HEK293 (cell line): Measurements from ENCODE around the gene TMX2.

Source experiments
- CTCF ChIA-PET: fragments of 350-600 bp; formaldehyde crosslinking; extraction: SDS; loops from one replicate; lab custom pipeline; 2021; ENCODE audit warnings: antibody characterized with exemption; lab: Yijun Ruan, JAX
- POLR2A ChIA-PET: fragments of 300-600 bp; formaldehyde crosslinking; extraction: SDS; loops from one replicate; lab custom pipeline; 2020; ENCODE audit warnings: antibody characterized with exemption, inconsistent platforms; lab: Yijun Ruan, JAX
- H3K27ac ChIP-seq: fragments of 200-500 bp; sonication (Bioruptor generic); 2 replicates; pipeline ENCODE4 v1.5.1; 2014; ENCODE audit warnings: low read depth, low read length, control low read depth, inconsistent platforms; ENCODE audit errors: extremely low read depth
- H3K36me3 ChIP-seq, 2 experiments: fragments of 200-500 bp in 1 of 2; sonication (Bioruptor generic) in 1 of 2; 1 replicate in 1 of 2; 2 replicates in 1 of 2; pipeline ENCODE4 v1.5.1; 2014 to 2017; ENCODE audit warnings: inconsistent platforms in 2 of 2, low read length in 2 of 2; ENCODE audit not compliant: control insufficient read depth in 2 of 2, insufficient read depth in 1 of 2
- H3K4me1 ChIP-seq: fragments of 200-500 bp; sonication (Bioruptor generic); 2 replicates; pipeline ENCODE4 v1.5.1; 2014; ENCODE audit warnings: mild to moderate bottlenecking, low read length, inconsistent platforms; ENCODE audit not compliant: control insufficient read depth, insufficient read depth
- H3K4me3 ChIP-seq: 2 replicates; pipeline ENCODE4 v1.5.1; 2011; ENCODE audit warnings: low read depth, mild to moderate bottlenecking, control low read depth, low read length, moderate library complexity
- H3K9me3 ChIP-seq: fragments of 200-500 bp; sonication (Bioruptor generic); 2 replicates; pipeline ENCODE4 v1.5.1; 2014; ENCODE audit warnings: low read depth, low read length, inconsistent platforms; ENCODE audit not compliant: control insufficient read depth, insufficient read depth
- EGR2 ChIP-seq: fragments of 450-650 bp; formaldehyde crosslinking; IDR thresholded peaks from 2 replicates; pipeline ENCODE4 v1.5.1; 2016; ENCODE audit warnings: low read depth, missing biosample characterization, missing genetic modification characterization
- GFI1B ChIP-seq: fragments of 450-650 bp; formaldehyde crosslinking; IDR thresholded peaks from 2 replicates; pipeline ENCODE4 v1.5.1; 2016; ENCODE audit warnings: missing biosample characterization, missing genetic modification characterization
- KLF10 ChIP-seq: fragments of 450-650 bp; IDR thresholded peaks from 2 replicates; pipeline ENCODE4 v1.5.1; 2018; ENCODE audit warnings: missing biosample characterization, mild to moderate bottlenecking, missing genetic modification characterization
- MZF1 ChIP-seq: fragments of 450-650 bp; formaldehyde crosslinking; IDR thresholded peaks from 2 replicates; pipeline ENCODE4 v1.5.1; 2017; ENCODE audit warnings: missing biosample characterization, missing genetic modification characterization, borderline replicate concordance
- SCRT1 ChIP-seq: fragments of 450-650 bp; formaldehyde crosslinking; IDR thresholded peaks from 2 replicates; pipeline ENCODE4 v1.5.1; 2016; ENCODE audit warnings: missing biosample characterization, missing genetic modification characterization, borderline replicate concordance
- SP3 ChIP-seq: fragments of 450-650 bp; formaldehyde crosslinking; IDR thresholded peaks from 2 replicates; pipeline ENCODE4 v1.5.1; 2016; ENCODE audit warnings: missing biosample characterization, missing genetic modification characterization
- WT1 ChIP-seq: fragments of 450-650 bp; formaldehyde crosslinking; IDR thresholded peaks from 2 replicates; pipeline ENCODE4 v1.5.1; 2016; ENCODE audit warnings: missing biosample characterization, missing genetic modification characterization
- YY2 ChIP-seq: fragments of 450-650 bp; formaldehyde crosslinking; IDR thresholded peaks from 2 replicates; pipeline ENCODE4 v1.5.1; 2016; ENCODE audit warnings: missing biosample characterization, missing genetic modification characterization
- ZNF112 ChIP-seq: fragments of 450-650 bp; formaldehyde crosslinking; IDR thresholded peaks from 2 replicates; pipeline ENCODE4 v1.5.0; 2017; ENCODE audit warnings: missing biosample characterization, missing genetic modification characterization
- ZNF221 ChIP-seq: fragments of 450-650 bp; formaldehyde crosslinking; IDR thresholded peaks from 2 replicates; pipeline ENCODE4 v1.5.1; 2017; ENCODE audit warnings: missing biosample characterization, missing genetic modification characterization, borderline replicate concordance
- ZNF239 ChIP-seq: fragments of 450-650 bp; formaldehyde crosslinking; IDR thresholded peaks from 2 replicates; pipeline ENCODE4 v1.5.1; 2016; ENCODE audit warnings: missing biosample characterization, missing genetic modification characterization
- ZNF423 ChIP-seq: fragments of 450-650 bp; formaldehyde crosslinking; IDR thresholded peaks from 2 replicates; pipeline ENCODE4 v1.5.1; 2016; ENCODE audit warnings: missing biosample characterization, missing genetic modification characterization
- ZNF548 ChIP-seq: fragments of 450-650 bp; formaldehyde crosslinking; IDR thresholded peaks from 2 replicates; pipeline ENCODE4 v1.5.1; 2016; ENCODE audit warnings: missing biosample characterization, missing genetic modification characterization
- ZNF560 ChIP-seq: fragments of 450-650 bp; formaldehyde crosslinking; IDR thresholded peaks from 2 replicates; pipeline ENCODE4 v1.5.1; 2017; ENCODE audit warnings: missing biosample characterization, missing genetic modification characterization, borderline replicate concordance
- ZNF600 ChIP-seq: fragments of 450-650 bp; formaldehyde crosslinking; IDR thresholded peaks from 2 replicates; pipeline ENCODE4 v1.5.1; 2016; ENCODE audit warnings: missing biosample characterization, missing genetic modification characterization
- ZNF626 ChIP-seq: fragments of 450-650 bp; sonication (Bioruptor Pico); formaldehyde crosslinking; IDR thresholded peaks from 2 replicates; pipeline ENCODE4 v1.5.1; 2018; ENCODE audit warnings: missing biosample characterization, missing genetic modification characterization, inconsistent platforms
- ZNF677 ChIP-seq: fragments of 450-650 bp; IDR thresholded peaks from 2 replicates; pipeline ENCODE4 v1.5.0; 2018; ENCODE audit warnings: missing biosample characterization, mild to moderate bottlenecking, missing genetic modification characterization, moderate library complexity
- ZXDB ChIP-seq: fragments of 450-650 bp; formaldehyde crosslinking; IDR thresholded peaks from 2 replicates; pipeline ENCODE4 v1.5.1; 2016; ENCODE audit warnings: missing biosample characterization, missing genetic modification characterization
- TF ChIP-seq, protein P1 (sequence below): fragments of 450-650 bp; formaldehyde crosslinking; IDR thresholded peaks from 2 replicates; pipeline ENCODE4 v1.5.1; 2016; ENCODE audit warnings: missing biosample characterization, missing genetic modification characterization
- TF ChIP-seq, protein P2 (sequence below): fragments of 450-650 bp; formaldehyde crosslinking; IDR thresholded peaks from 2 replicates; pipeline ENCODE4 v1.5.1; 2016; ENCODE audit warnings: missing biosample characterization, missing genetic modification characterization
- TF ChIP-seq, protein P3 (sequence below): fragments of 450-650 bp; formaldehyde crosslinking; IDR thresholded peaks from 2 replicates; pipeline ENCODE4 v1.5.1; 2016; ENCODE audit warnings: missing biosample characterization, missing genetic modification characterization
- TF ChIP-seq, protein P4 (sequence below): fragments of 450-650 bp; formaldehyde crosslinking; IDR thresholded peaks from 2 replicates; pipeline ENCODE4 v1.5.1; 2017; ENCODE audit warnings: missing biosample characterization, missing genetic modification characterization

The TMX2 gene

DNA sequence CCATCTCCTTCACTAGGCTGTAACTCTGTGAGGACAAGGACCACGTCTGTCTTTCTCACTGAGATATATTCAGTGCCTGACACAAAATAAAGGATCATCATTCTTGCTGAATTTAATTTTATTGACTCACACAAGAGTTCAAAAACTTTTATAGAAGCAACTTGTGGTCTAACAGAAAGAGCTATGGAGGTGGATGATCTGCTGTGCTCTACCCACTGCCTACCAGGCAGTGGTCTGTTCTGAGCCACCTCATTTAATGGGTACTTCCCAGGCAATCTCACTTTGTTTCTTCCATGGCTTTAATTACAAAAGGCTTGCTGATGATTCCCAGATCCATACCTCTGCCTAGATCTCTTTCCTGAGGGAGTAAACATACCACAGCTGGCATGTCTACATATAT lies 34.5 kb downstream of the TMX2 start:
- TF ChIP-seq ZNF548 (tag by site-specific recombination) (no peak), SP3 (tag by site-specific recombination) (no peak), ZXDB (tag by site-specific recombination) (no peak), GFI1B (no peak), ZNF626 (tag by site-specific recombination) (no peak), KLF10 (tag by site-specific recombination) (no peak), SCRT1 (no peak), ZNF423 (tag by site-specific recombination) (no peak)
- TF ChIP-seq, protein P1, sequence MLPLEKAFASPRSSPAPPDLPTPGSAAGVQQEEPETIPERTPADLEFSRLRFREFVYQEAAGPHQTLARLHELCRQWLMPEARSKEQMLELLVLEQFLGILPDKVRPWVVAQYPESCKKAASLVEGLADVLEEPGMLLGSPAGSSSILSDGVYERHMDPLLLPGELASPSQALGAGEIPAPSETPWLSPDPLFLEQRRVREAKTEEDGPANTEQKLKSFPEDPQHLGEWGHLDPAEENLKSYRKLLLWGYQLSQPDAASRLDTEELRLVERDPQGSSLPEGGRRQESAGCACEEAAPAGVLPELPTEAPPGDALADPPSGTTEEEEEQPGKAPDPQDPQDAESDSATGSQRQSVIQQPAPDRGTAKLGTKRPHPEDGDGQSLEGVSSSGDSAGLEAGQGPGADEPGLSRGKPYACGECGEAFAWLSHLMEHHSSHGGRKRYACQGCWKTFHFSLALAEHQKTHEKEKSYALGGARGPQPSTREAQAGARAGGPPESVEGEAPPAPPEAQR (tag by site-specific recombination), result no peak
- no peak overlapping the region for H3K4me3 ChIP-seq
- ChIA-PET CTCF (interaction anchor here (0.6 to 4.4 kb wide), 3 partner anchors 33 to 54 kb away, joined by 3 to 22 read pairs (median 3); no protein-coding TSS in a partner anchor), POLR2A (interaction anchor here (1.1 to 2.1 kb wide), 3 partner anchors 15 to 54 kb away, joined by 3 to 7 read pairs (median 5); no protein-coding TSS in a partner anchor)
- H3K4me1 ChIP-seq, result no peaks in the 10 kb centered on the region
- H3K36me3 ChIP-seq, result peaks cover 8 to 39% of the 10 kb centered on the region in 2 experiments
- H3K27ac ChIP-seq, result no peak overlapping the region
- H3K9me3 ChIP-seq, result no peaks in the 10 kb centered on the region

DNA sequence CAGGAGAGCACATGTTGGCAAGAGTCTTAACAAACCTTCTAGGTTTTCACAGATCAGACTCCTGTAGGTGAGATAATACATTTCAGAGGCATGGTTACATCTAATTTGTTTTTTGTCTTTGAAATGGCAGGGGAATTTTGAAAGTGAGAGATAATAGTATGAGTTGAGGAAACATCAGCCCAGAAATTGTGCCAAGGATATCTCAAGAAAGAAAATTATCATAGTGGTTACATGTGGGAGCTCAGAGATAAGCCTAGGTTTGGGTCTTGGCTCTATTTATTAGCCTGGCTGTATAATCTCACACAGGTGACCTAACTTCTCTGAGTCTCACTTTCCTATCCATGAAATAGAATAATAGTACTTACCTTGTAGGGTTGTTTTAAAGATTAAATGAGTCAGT lies 38.8 kb downstream of the TMX2 start:
- no peaks in the 10 kb centered on the region for H3K36me3 ChIP-seq
- TF ChIP-seq SCRT1 (no peak), ZNF600 (tag by site-specific recombination) (no peak), ZNF548 (tag by site-specific recombination) (no peak), ZNF239 (tag by site-specific recombination) (no peak), WT1 (tag by site-specific recombination) (no peak), ZNF221 (tag by site-specific recombination) (no peak)
- TF ChIP-seq, protein P2, sequence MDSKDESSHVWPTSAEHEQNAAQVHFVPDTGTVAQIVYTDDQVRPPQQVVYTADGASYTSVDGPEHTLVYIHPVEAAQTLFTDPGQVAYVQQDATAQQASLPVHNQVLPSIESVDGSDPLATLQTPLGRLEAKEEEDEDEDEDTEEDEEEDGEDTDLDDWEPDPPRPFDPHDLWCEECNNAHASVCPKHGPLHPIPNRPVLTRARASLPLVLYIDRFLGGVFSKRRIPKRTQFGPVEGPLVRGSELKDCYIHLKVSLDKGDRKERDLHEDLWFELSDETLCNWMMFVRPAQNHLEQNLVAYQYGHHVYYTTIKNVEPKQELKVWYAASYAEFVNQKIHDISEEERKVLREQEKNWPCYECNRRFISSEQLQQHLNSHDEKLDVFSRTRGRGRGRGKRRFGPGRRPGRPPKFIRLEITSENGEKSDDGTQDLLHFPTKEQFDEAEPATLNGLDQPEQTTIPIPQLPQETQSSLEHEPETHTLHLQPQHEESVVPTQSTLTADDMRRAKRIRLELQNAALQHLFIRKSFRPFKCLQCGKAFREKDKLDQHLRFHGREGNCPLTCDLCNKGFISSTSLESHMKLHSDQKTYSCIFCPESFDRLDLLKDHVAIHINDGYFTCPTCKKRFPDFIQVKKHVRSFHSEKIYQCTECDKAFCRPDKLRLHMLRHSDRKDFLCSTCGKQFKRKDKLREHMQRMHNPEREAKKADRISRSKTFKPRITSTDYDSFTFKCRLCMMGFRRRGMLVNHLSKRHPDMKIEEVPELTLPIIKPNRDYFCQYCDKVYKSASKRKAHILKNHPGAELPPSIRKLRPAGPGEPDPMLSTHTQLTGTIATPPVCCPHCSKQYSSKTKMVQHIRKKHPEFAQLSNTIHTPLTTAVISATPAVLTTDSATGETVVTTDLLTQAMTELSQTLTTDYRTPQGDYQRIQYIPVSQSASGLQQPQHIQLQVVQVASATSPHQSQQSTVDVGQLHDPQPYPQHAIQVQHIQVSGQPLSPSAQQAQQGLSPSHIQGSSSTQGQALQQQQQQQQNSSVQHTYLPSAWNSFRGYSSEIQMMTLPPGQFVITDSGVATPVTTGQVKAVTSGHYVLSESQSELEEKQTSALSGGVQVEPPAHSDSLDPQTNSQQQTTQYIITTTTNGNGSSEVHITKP (tag by site-specific recombination), result no peak
- TF ChIP-seq, all 188 proteins: peak for 0
- no peaks in the 10 kb centered on the region for H3K9me3 ChIP-seq
- no peaks in the 10 kb centered on the region for H3K4me1 ChIP-seq
- no peak overlapping the region for H3K27ac ChIP-seq
- ChIA-PET CTCF (interaction anchor here (0.5 to 2.2 kb wide), 15 partner anchors 9 to 775 kb away, joined by 3 to 49 read pairs (median 4); partner anchors contain the start of genes CLP1, CTNND1 and SELENOH), POLR2A (interaction anchor here (1.2 to 2.1 kb wide), 2 partner anchors 10 to 27 kb away, joined by 4 to 7 read pairs; partner anchors contain the start of gene SELENOH)
- H3K4me3 ChIP-seq, result no peak overlapping the region

DNA sequence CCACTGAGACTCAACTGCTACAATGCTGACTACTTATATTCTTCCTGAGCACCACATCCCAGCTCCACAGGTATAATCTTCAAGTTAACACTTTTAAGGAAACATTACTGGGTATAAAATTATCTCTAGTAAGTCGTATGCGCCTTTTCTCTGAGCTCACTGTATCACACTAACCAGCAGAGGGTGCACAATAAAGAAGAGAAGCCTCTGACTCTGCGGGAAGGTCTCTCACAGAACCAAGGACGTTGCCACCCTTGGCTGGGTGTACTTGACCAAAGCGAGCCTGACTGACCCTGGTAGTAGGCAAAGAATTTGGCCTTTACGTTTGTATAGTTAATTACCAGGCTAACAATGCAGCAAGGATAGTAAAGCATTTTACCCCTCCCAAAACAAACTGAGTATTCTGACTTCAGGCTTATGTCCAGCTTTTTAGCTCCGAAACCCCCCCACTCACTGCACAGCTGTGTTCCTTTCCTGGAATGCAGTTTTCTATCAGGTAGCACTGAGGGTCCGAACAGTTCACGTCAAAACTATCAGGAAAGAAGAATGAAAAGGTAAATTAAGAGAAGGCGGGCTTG lies 39.4 kb downstream of the TMX2 start, which contains the start of gene BTBD18:
Gene BTBD18, minus strand, starts transcription at position 144 of the 578 bp plus-strand sequence. CDS start 631 bp downstream, outside the sequence.
- Histone ChIP-seq H3K4me1 (no peaks in the 10 kb centered on the region), H3K27ac (no peak within 1 kb of the TSS), H3K4me3 (no peak within 1 kb of the TSS), H3K36me3 (no peaks in the 10 kb centered on the region), H3K9me3 (no peaks in the 10 kb centered on the region)
- ChIA-PET POLR2A (interaction anchor here (1.2 to 2.1 kb wide), 2 partner anchors 11 to 27 kb away, joined by 4 to 7 read pairs; partner anchors contain the start of gene SELENOH), CTCF (interaction anchor here (0.5 to 2.2 kb wide), 17 partner anchors 9 to 775 kb away, joined by 3 to 49 read pairs (median 4); partner anchors contain the start of genes CLP1, CTNND1 and SELENOH)
- TF ChIP-seq ZNF112 (tag by site-specific recombination) (no peak), ZNF677 (tag by site-specific recombination) (no peak), EGR2 (no peak), YY2 (tag by site-specific recombination) (no peak), ZNF560 (no peak), MZF1 (tag by site-specific recombination) (no peak)
- TF ChIP-seq, protein P3, sequence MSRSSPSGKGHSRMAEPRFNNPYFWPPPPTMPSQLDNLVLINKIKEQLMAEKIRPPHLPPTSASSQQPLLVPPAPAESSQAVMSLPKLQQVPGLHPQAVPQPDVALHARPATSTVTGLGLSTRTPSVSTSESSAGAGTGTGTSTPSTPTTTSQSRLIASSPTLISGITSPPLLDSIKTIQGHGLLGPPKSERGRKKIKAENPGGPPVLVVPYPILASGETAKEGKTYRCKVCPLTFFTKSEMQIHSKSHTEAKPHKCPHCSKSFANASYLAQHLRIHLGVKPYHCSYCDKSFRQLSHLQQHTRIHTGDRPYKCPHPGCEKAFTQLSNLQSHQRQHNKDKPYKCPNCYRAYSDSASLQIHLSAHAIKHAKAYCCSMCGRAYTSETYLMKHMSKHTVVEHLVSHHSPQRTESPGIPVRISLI (tag by site-specific recombination), result no peak
- TF ChIP-seq, protein P4, sequence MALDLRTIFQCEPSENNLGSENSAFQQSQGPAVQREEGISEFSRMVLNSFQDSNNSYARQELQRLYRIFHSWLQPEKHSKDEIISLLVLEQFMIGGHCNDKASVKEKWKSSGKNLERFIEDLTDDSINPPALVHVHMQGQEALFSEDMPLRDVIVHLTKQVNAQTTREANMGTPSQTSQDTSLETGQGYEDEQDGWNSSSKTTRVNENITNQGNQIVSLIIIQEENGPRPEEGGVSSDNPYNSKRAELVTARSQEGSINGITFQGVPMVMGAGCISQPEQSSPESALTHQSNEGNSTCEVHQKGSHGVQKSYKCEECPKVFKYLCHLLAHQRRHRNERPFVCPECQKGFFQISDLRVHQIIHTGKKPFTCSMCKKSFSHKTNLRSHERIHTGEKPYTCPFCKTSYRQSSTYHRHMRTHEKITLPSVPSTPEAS, result no peak
